ENCODE results near the gene GDPD5.
A peak's percentile ranks its signal among the peaks of the same experiment; 100 is the strongest.

Gene GDPD5

GRCh38 chr11:75493626-75494025 lies 32.1 kb downstream of the GDPD5 start:
- DNase-seq (ENCODE audit: low read depth in 2 of 3, low spot score in 2 of 3) = no peak

- peak; percentile 17 to 37 (median 29) for DNase-seq (ENCODE audit: low read depth in 2 of 3, low spot score in 2 of 3)
Observed at GRCh38 chr11:75492181-75492820, 33.4 kb downstream of the GDPD5 start.

GRCh38 chr11:75491465-75491864 lies 34.3 kb downstream of the GDPD5 start:
- no peak for DNase-seq (ENCODE audit: low read depth in 2 of 3, low spot score in 2 of 3)

GRCh38 chr11:75490221-75491181 lies 35.2 kb downstream of the GDPD5 start:
- no peak for DNase-seq (ENCODE audit: low read depth in 2 of 3, low spot score in 2 of 3)

- DNase-seq (ENCODE audit: low read depth in 2 of 3, low spot score in 2 of 3) = no peak
Observed at GRCh38 chr11:75487365-75487764, 38.4 kb downstream of the GDPD5 start.

- DNase-seq (ENCODE audit: low read depth in 2 of 3, low spot score in 2 of 3) = no peak
Observed at GRCh38 chr11:75485742-75486141, 40.0 kb downstream of the GDPD5 start.

GRCh38 chr11:75482931-75483469 lies 42.7 kb downstream of the GDPD5 start:
- no peak for DNase-seq (ENCODE audit: low read depth in 2 of 3, low spot score in 2 of 3)

GRCh38 chr11:75481922-75482606 lies 43.7 kb downstream of the GDPD5 start:
- DNase-seq (ENCODE audit: low read depth in 2 of 3, low spot score in 2 of 3) = no peak

- DNase-seq (ENCODE audit: low read depth in 2 of 3, low spot score in 2 of 3) = no peak
Observed at GRCh38 chr11:75481223-75481921, 44.4 kb downstream of the GDPD5 start.

GRCh38 chr11:75480185-75481175 lies 45.3 kb downstream of the GDPD5 start:
- DNase-seq (ENCODE audit: low read depth in 2 of 3, low spot score in 2 of 3) = no peak

GRCh38 chr11:75479597-75480145 lies 46.1 kb downstream of the GDPD5 start:
- DNase-seq (ENCODE audit: low read depth in 2 of 3, low spot score in 2 of 3) = no peak

- no peak for DNase-seq (ENCODE audit: low read depth in 2 of 3, low spot score in 2 of 3)
Observed at GRCh38 chr11:75478783-75479596, 46.8 kb downstream of the GDPD5 start.

GRCh38 chr11:75477614-75477935 lies 48.2 kb downstream of the GDPD5 start:
- DNase-seq (ENCODE audit: low read depth in 2 of 3, low spot score in 2 of 3) = no peak

GRCh38 chr11:75476739-75477613 lies 48.8 kb downstream of the GDPD5 start:
- DNase-seq (ENCODE audit: low read depth in 2 of 3, low spot score in 2 of 3) = no peak

GRCh38 chr11:75475767-75476650 lies 49.7 kb downstream of the GDPD5 start:
- DNase-seq (ENCODE audit: low read depth in 2 of 3, low spot score in 2 of 3) = peak in 1 of 3 experiments; percentile 3

- peak; percentile 12 to 23 (median 18) for DNase-seq (ENCODE audit: low read depth in 2 of 3, low spot score in 2 of 3)
Observed at GRCh38 chr11:75474878-75475766, 50.6 kb downstream of the GDPD5 start.
